Prostate gland (tissue), 2 donors: Measurements from ENCODE around the gene ZCCHC24.

Source experiments
- POLR2A ChIP-seq: fragments of 450-650 bp; IDR thresholded peaks from one replicate; pipeline ENCODE4 v1.6.1; 2016; ENCODE audit warnings: antibody characterized with exemption, mild to moderate bottlenecking
- POLR2AphosphoS5 ChIP-seq: sonication (generic); formaldehyde crosslinking; IDR thresholded peaks from one replicate; pipeline ENCODE4 v1.6.1; 2017; ENCODE audit warnings: antibody characterized with exemption
- TF ChIP-seq, protein P1 (sequence below), 4 experiments: fragments of 200-600 bp in 2 of 4; fragments of 450-650 bp in 2 of 4; sonication (generic) in 2 of 4; IDR thresholded peaks; 1 replicate in 3 of 4; 2 replicates in 1 of 4; pipeline ENCODE4 v1.5.1; 2016 to 2019; ENCODE audit warnings: antibody characterized with exemption in 4 of 4, mild to moderate bottlenecking in 2 of 4, moderate library complexity in 2 of 4

DNA sequence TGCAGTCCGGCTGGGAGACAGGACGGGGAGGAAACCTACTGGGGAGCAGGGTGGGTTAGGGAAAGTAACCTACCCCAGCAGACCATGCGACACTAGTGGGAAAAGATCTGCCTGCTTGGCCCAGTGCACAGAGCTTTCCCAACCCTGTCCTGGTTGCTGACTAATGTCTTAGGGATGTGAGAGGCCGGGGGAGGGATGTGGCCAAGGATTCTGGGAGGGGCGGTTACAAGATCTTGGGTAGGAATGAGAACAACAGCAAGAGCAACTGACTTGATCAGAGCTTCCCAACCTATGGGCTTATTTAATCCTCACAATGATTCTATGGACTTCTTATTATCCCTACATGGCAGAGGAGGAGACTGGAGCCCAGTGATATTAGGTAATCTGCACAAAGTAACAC lies 42.9 kb upstream of the ZCCHC24 start:
- TF ChIP-seq, protein P1, sequence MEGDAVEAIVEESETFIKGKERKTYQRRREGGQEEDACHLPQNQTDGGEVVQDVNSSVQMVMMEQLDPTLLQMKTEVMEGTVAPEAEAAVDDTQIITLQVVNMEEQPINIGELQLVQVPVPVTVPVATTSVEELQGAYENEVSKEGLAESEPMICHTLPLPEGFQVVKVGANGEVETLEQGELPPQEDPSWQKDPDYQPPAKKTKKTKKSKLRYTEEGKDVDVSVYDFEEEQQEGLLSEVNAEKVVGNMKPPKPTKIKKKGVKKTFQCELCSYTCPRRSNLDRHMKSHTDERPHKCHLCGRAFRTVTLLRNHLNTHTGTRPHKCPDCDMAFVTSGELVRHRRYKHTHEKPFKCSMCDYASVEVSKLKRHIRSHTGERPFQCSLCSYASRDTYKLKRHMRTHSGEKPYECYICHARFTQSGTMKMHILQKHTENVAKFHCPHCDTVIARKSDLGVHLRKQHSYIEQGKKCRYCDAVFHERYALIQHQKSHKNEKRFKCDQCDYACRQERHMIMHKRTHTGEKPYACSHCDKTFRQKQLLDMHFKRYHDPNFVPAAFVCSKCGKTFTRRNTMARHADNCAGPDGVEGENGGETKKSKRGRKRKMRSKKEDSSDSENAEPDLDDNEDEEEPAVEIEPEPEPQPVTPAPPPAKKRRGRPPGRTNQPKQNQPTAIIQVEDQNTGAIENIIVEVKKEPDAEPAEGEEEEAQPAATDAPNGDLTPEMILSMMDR (IDR thresholded peaks at IDR 0.05) = no peak
- TF ChIP-seq POLR2A = no peak
- no peak for TF ChIP-seq POLR2AphosphoS5
